AG04449 (cell line): ENCODE data around the gene FOXI1.

Experiments
- CTCF ChIA-PET: fragments of 350-600 bp; formaldehyde crosslinking; extraction: SDS; loops from one replicate; lab custom pipeline; 2021; ENCODE audit warnings: antibody characterized with exemption; lab: Yijun Ruan, JAX
- POLR2A ChIA-PET: fragments of 400-600, 350-600 bp; formaldehyde crosslinking; extraction: SDS; loops from one replicate; lab custom pipeline; 2020; ENCODE audit warnings: antibody characterized with exemption, inconsistent platforms; lab: Yijun Ruan, JAX
- DNase-seq: peaks from one replicate; pipeline ENCODE4 v3.0.0-alpha.2; 2010; ENCODE audit warnings: low read depth, low spot score
- H3K4me3 ChIP-seq: 2 replicates; pipeline ENCODE4 v1.5.1; 2011; ENCODE audit warnings: low read depth, mild to moderate bottlenecking, control low read depth, low read length
- CTCF ChIP-seq: IDR thresholded peaks from one replicate; pipeline ENCODE4 v1.5.1; 2011; ENCODE audit warnings: mild to moderate bottlenecking, moderate library complexity, low read length, control low read depth, inconsistent platforms; ENCODE audit not compliant: insufficient read depth; ENCODE audit errors: missing control alignments

The FOXI1 gene

GRCh38 chr5:170126061-170126460, 20.4 kb downstream of the FOXI1 start:
- H3K4me3 ChIP-seq = no peak overlapping the region
- CTCF ChIA-PET = interaction anchor here (1.5 kb wide), 1 partner anchor 26 kb away, joined by 4 read pairs; no protein-coding TSS in a partner anchor
- no peak for DNase-seq
- TF ChIP-seq CTCF = no peak
- POLR2A ChIA-PET = no interaction called here

GRCh38 chr5:170126626-170127025, 20.9 kb downstream of the FOXI1 start:
- H3K4me3 ChIP-seq = no peak overlapping the region
- TF ChIP-seq CTCF = no peak
- ChIA-PET CTCF (interaction anchor here (1.5 kb wide), 1 partner anchor 27 kb away, joined by 4 read pairs; no protein-coding TSS in a partner anchor), POLR2A (no interaction called here)
- no peak for DNase-seq

GRCh38 chr5:170131235-170131634, 25.5 kb downstream of the FOXI1 start:
- DNase-seq = no peak
- TF ChIP-seq CTCF = no peak
- CTCF ChIA-PET = interaction anchor here (1.7 to 2.8 kb wide), 2 partner anchors 31 to 53 kb away, joined by 5 to 9 read pairs; no protein-coding TSS in a partner anchor
- POLR2A ChIA-PET = no interaction called here
- no peak overlapping the region for H3K4me3 ChIP-seq

- CTCF ChIA-PET = interaction anchor here (0.8 to 2.8 kb wide), 5 partner anchors 10 to 54 kb away, joined by 3 to 9 read pairs (median 4); no protein-coding TSS in a partner anchor
- DNase-seq = no peak
- TF ChIP-seq CTCF = no peak
- POLR2A ChIA-PET = no interaction called here
- H3K4me3 ChIP-seq = no peak overlapping the region
Observed at GRCh38 chr5:170132269-170132975, 26.7 kb downstream of the FOXI1 start.

- no peak for DNase-seq
- POLR2A ChIA-PET = no interaction called here
- TF ChIP-seq CTCF = no peak
- CTCF ChIA-PET = interaction anchor here (0.8 to 2.8 kb wide), 3 partner anchors 11 to 33 kb away, joined by 3 to 9 read pairs (median 6); no protein-coding TSS in a partner anchor
- H3K4me3 ChIP-seq = no peak overlapping the region
Observed at GRCh38 chr5:170132976-170133448, 27.3 kb downstream of the FOXI1 start.

GRCh38 chr5:170135796-170136490, 30.2 kb downstream of the FOXI1 start:
- H3K4me3 ChIP-seq = no peak overlapping the region
- POLR2A ChIA-PET = no interaction called here
- no peak for TF ChIP-seq CTCF
- no peak for DNase-seq
- CTCF ChIA-PET = interaction anchor here (1.1 kb wide), 1 partner anchor 35 kb away, joined by 3 read pairs; no protein-coding TSS in a partner anchor
